SU-DHL-6 (cell line): ENCODE results near the gene SENP7.

Experiments used
- H2AFZ ChIP-seq: fragments of 200-600 bp; sonication (generic); 2 replicates; pipeline ENCODE4 v1.6.1; 2014; ENCODE audit warnings: low read depth, mild to moderate bottlenecking, moderate library complexity, mixed read lengths, antibody characterized with exemption, low read length; ENCODE audit not compliant: severe bottlenecking
- H3F3A ChIP-seq: fragments of 200-600 bp; shearing (Covaris generic); 2 replicates; pipeline ENCODE4 v1.6.0; 2016; ENCODE audit warnings: antibody characterized with exemption, mild to moderate bottlenecking; ENCODE audit not compliant: insufficient read depth
- H3K27ac ChIP-seq: fragments of 200-600 bp; sonication (generic); 2 replicates; pipeline ENCODE4 v1.5.1; 2016; ENCODE audit warnings: low read depth, mild to moderate bottlenecking, low read length, moderate library complexity, mixed read lengths
- H3K27me3 ChIP-seq: fragments of 200-600 bp; sonication (generic), shearing (Covaris generic); 2 replicates; pipeline ENCODE4 v1.6.0; 2014; ENCODE audit warnings: mild to moderate bottlenecking, low read length
- H3K36me3 ChIP-seq: fragments of 200-600 bp; sonication (generic); 2 replicates; pipeline ENCODE4 v1.6.1; 2014; ENCODE audit warnings: mild to moderate bottlenecking, low read length, mixed read lengths
- H3K4me2 ChIP-seq: fragments of 300-600, 200-600 bp; shearing (Covaris generic), sonication (generic); 2 replicates; pipeline ENCODE4 v1.6.0; 2014; ENCODE audit warnings: low read length, low read depth, mild to moderate bottlenecking; ENCODE audit not compliant: poor library complexity, severe bottlenecking
- H3K4me3 ChIP-seq: fragments of 200-600 bp; sonication (generic); 2 replicates; pipeline ENCODE4 v1.5.1; 2014; ENCODE audit warnings: antibody characterized with exemption, low read length, mild to moderate bottlenecking, mixed read lengths; ENCODE audit not compliant: insufficient read depth, poor library complexity, severe bottlenecking
- H3K79me2 ChIP-seq: fragments of 200-600 bp; sonication (generic); 2 replicates; pipeline ENCODE4 v1.6.1; 2014; ENCODE audit warnings: mild to moderate bottlenecking, low read length, moderate library complexity; ENCODE audit not compliant: insufficient read depth
- H3K9ac ChIP-seq: fragments of 200-600 bp; sonication (generic); 2 replicates; pipeline ENCODE4 v1.7.0; 2014; ENCODE audit warnings: mild to moderate bottlenecking, low read length
- H3K9me2 ChIP-seq: fragments of 200-600 bp; sonication (generic); replicated peaks from 2 replicates; pipeline ENCODE4 v1.6.1; 2014; ENCODE audit warnings: low read length; ENCODE audit not compliant: insufficient read depth
- H3K9me3 ChIP-seq: fragments of 200-600 bp; sonication (generic); 2 replicates; pipeline ENCODE4 v1.6.1; 2014; ENCODE audit warnings: low read length, mixed read lengths; ENCODE audit not compliant: insufficient read depth
- H4K20me1 ChIP-seq: fragments of 200-600 bp; sonication (generic); 2 replicates; pipeline ENCODE4 v1.6.1; 2014; ENCODE audit warnings: low read depth, mild to moderate bottlenecking, antibody characterized with exemption, low read length, moderate library complexity, mixed read lengths
- EZH2phosphoT487 ChIP-seq: fragments of 200-600 bp; sonication (generic), shearing (Covaris generic); conservative IDR thresholded peaks from 2 replicates; pipeline ENCODE4 v1.6.1; 2018; ENCODE audit warnings: mild to moderate bottlenecking, antibody characterized with exemption, low read length, moderate library complexity, mixed read lengths
- TF ChIP-seq, protein P1 (sequence below): fragments of 200-600 bp; sonication (generic); IDR thresholded peaks from one replicate; pipeline ENCODE4 v1.5.1; 2017; ENCODE audit warnings: antibody characterized with exemption, mild to moderate bottlenecking, low read length, moderate library complexity; ENCODE audit not compliant: insufficient read depth, poor library complexity, severe bottlenecking

SENP7 gene

DNA sequence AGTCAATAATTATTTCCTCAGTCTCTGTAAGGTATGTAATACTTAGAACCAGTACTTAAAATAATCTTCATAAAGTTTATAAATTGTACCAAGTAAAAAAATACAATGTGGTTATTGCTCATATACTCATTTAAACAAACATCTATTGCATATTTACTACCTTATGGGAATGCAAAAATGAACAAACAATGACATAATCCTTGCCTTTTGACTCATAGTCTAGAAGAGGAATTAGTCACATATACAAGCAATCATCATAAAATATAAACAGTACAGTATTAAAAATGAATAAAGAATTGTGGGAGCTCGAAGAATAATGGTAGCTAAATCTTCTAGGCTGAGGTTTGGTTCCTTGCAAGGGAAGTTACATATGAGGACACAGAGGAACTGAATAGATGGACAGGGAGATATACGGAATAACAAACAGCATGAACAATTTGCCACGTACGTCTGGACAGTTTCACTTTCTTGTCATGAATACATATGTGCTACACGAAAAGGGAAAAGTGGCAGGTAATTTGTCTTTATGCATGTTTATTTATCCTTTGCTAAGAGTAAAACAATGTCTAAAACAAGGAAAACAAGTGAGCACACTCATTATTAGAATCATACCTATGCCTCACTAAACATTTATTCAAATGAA lies 209.8 kb downstream of the SENP7 start:
- Histone ChIP-seq H3K4me2 (no peak overlapping the region), H3K9me2 (no peaks in the 10 kb centered on the region), H2AFZ (no peak overlapping the region), H3K27ac (no peak overlapping the region), H3K27me3 (no peaks in the 10 kb centered on the region), H3K79me2 (no peaks in the 10 kb centered on the region), H4K20me1 (no peaks in the 10 kb centered on the region), H3K36me3 (0 out of 2 replicates have a peak, but pooled peaks cover 4% of the 10 kb centered on the region), H3F3A (no peaks in the 10 kb centered on the region), H3K9ac (no peak overlapping the region), H3K4me3 (no peak overlapping the region), H3K9me3 (peaks cover 6% of the 10 kb centered on the region; the same call in 1 of the 2 replicates)
- no peak for TF ChIP-seq EZH2phosphoT487
- TF ChIP-seq, protein P1, sequence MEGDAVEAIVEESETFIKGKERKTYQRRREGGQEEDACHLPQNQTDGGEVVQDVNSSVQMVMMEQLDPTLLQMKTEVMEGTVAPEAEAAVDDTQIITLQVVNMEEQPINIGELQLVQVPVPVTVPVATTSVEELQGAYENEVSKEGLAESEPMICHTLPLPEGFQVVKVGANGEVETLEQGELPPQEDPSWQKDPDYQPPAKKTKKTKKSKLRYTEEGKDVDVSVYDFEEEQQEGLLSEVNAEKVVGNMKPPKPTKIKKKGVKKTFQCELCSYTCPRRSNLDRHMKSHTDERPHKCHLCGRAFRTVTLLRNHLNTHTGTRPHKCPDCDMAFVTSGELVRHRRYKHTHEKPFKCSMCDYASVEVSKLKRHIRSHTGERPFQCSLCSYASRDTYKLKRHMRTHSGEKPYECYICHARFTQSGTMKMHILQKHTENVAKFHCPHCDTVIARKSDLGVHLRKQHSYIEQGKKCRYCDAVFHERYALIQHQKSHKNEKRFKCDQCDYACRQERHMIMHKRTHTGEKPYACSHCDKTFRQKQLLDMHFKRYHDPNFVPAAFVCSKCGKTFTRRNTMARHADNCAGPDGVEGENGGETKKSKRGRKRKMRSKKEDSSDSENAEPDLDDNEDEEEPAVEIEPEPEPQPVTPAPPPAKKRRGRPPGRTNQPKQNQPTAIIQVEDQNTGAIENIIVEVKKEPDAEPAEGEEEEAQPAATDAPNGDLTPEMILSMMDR = no peak

DNA sequence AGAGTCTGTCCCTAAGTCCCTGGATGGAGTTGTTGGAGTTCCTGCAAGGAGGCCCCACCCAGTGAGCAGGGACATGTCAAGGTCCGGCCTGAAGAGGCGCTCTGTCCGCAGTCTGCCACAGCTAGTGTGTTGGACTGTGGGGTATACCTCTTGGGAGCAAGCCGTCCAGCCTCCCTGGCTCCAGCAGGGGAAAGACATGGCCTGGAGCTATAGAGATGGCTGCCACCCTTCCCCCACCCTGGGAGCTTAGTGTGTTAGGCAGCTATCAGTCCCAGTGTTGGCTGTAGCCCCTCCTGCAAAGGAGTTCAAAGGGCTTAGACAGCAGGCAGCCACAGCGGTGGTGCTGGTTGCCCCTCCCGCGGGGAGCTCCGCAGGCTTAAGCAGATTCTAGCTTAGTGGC lies 212.9 kb downstream of the SENP7 start:
- Histone ChIP-seq H3K27ac (no peak overlapping the region), H3K9me3 (no peaks in the 10 kb centered on the region), H3K36me3 (no peaks in the 10 kb centered on the region), H3K4me2 (no peak overlapping the region), H3K27me3 (no peaks in the 10 kb centered on the region), H3K9ac (no peak overlapping the region), H2AFZ (no peak overlapping the region), H4K20me1 (no peaks in the 10 kb centered on the region), H3K4me3 (no peak overlapping the region), H3K9me2 (no peaks in the 10 kb centered on the region), H3F3A (no peaks in the 10 kb centered on the region), H3K79me2 (no peaks in the 10 kb centered on the region)
- no peak for TF ChIP-seq EZH2phosphoT487
- TF ChIP-seq, protein P1 = no peak

DNA sequence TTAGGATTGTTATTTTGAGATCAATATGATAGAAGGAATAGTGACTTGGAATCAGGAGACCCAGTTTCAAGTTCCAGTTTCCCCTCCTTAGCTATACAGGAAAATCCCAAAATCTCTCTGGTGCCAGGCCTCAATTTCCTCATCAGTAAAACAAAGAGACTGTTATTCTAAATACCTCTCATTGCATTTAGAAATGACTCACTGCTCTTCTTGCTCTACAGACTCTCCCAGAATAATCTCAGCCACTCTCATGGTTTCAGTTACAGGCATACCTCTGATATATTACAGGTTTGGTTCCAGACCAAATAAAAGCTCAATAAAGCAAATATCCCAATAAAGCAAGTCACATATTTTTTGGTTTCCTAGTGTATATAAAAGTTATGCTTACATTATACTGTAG lies 221.0 kb downstream of the SENP7 start:
- H3K4me2 ChIP-seq = no peak overlapping the region
- H3K9ac ChIP-seq = no peak overlapping the region
- H2AFZ ChIP-seq = no peak overlapping the region
- H3K9me2 ChIP-seq = no peaks in the 10 kb centered on the region
- no peaks in the 10 kb centered on the region for H3K36me3 ChIP-seq
- no peaks in the 10 kb centered on the region for H4K20me1 ChIP-seq
- H3K9me3 ChIP-seq = no peaks in the 10 kb centered on the region
- no peak for TF ChIP-seq EZH2phosphoT487
- TF ChIP-seq, protein P1 = no peak
- H3K79me2 ChIP-seq = no peaks in the 10 kb centered on the region
- no peak overlapping the region for H3K4me3 ChIP-seq
- H3F3A ChIP-seq = no peaks in the 10 kb centered on the region
- H3K27me3 ChIP-seq = no peaks in the 10 kb centered on the region
- no peak overlapping the region for H3K27ac ChIP-seq
